Osteocyte (in vitro differentiated cells): ENCODE results near the gene SF3B3. TPM values are rescaled to one million over a fixed set of nuclear protein-coding genes. Genes with fewer than 3 reads are reported as not detected.

Experiments
- DNase-seq: peaks from one replicate; pipeline ENCODE4 v3.0.0; 2021; ENCODE audit warnings: mixed read lengths; ENCODE audit not compliant: unreplicated experiment; ENCODE audit errors: extremely low spot score
- H3K27ac Mint-ChIP-seq: one replicate; pipeline ENCODE4 v1.8.0; 2021; ENCODE audit warnings: mild to moderate bottlenecking, mixed read lengths; ENCODE audit not compliant: unreplicated experiment
- H3K27me3 Mint-ChIP-seq: one replicate; pipeline ENCODE4 v1.8.0; 2021; ENCODE audit warnings: mixed read lengths; ENCODE audit not compliant: unreplicated experiment
- H3K36me3 Mint-ChIP-seq: one replicate; pipeline ENCODE4 v1.8.0; 2021; ENCODE audit warnings: mixed read lengths; ENCODE audit not compliant: unreplicated experiment
- H3K4me1 Mint-ChIP-seq: one replicate; pipeline ENCODE4 v1.8.0; 2021; ENCODE audit warnings: mixed read lengths; ENCODE audit not compliant: unreplicated experiment
- H3K4me3 Mint-ChIP-seq: one replicate; pipeline ENCODE4 v1.8.0; 2021; ENCODE audit warnings: mild to moderate bottlenecking, moderate library complexity, mixed read lengths; ENCODE audit not compliant: unreplicated experiment
- H3K9me3 Mint-ChIP-seq: one replicate; pipeline ENCODE4 v1.8.0; 2021; ENCODE audit warnings: mixed read lengths; ENCODE audit not compliant: unreplicated experiment
- total RNA-seq: library from RNA; stranded (reverse); gene quantifications from 2 replicates; pipeline ENCODE4 v1.2.1, GENCODE V29; 2021
- TF ChIP-seq, protein P1 (sequence below): fragments of 200-600 bp; sonication (generic); IDR thresholded peaks from 2 replicates; pipeline ENCODE4 v1.5.0; 2021; ENCODE audit warnings: antibody characterized with exemption, mild to moderate bottlenecking, moderate library complexity

The SF3B3 gene
- total RNA-seq, 1 donor from 2014 or later, result 307 TPM

DNA sequence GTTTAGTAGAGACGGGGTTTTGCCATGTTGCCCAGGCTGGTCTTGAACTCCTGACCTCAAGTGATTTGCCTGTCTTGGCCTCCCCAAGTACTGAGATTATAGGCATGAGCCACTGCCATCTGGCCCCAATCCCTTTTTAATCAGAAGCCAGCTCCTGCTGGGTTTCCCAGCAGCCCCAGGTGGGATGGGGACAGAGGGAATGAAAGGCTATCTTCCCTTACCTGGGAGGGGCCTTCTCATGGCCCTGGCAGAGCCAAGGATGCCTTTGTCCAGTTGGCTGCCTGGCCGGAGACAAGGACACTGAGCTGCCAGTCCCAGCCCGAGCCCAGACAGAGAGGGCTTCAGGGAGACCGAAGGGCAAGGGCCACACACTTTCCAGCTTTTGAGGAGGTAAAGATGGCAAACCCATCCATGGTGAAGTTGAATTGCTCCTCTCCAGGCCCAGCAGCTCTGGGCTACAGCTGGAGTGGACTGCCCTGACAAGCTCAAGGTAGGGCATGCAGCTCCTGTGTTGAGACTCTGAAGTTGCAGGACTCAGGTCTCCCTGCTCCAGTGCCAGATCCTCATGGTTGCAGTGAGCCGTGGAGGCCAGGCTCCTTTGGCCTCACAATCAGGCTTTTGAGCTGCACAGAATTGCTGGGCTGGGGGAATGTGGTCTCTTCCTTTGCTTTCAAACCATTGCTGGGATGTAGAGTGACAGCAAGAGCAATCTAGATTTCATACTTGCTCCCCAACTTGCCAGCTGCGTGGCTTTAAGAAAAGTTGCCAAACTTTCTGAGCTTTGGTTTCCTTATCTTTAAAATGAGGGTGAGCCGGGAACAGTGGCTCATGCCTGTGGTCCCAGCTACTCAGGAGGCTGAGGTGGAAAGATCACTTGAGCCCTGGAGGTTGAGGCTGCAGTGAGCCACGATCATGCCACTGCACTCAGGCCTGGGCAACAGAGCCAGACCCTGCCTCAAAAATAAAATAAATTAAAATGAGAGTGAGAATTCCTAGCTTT is 78.3 kb downstream of the SF3B3 start:
- peaks cover 3% of the 10 kb centered on the region for H3K27me3 Mint-ChIP-seq

DNA sequence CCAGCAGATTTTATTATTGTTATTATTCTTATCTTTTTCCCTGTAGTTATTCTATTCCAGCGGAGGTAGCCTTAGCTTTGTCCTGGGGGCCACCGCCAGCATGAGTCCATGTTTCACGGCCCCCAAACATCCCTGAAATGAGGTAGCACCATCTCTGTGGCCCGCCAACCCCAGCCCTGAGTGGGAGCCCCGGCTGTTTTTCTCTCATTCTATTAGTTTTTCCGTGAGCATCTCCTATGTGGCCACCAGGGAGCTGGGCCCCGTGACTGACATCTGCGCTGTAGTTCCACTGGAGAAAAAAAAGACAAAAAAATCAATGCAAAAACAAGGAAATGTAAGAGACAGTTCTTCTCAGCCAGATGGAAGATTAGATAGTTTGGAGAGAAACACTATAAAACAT is 79.2 kb downstream of the SF3B3 start:
- no peak for DNase-seq
- Mint-ChIP-seq H3K27ac (no peak overlapping the region), H3K9me3 (no peaks in the 10 kb centered on the region), H3K36me3 (peaks cover 6% of the 10 kb centered on the region), H3K4me1 (peaks cover 8% of the 10 kb centered on the region), H3K27me3 (peaks cover 3% of the 10 kb centered on the region), H3K4me3 (no peak overlapping the region)
- TF ChIP-seq, protein P1, sequence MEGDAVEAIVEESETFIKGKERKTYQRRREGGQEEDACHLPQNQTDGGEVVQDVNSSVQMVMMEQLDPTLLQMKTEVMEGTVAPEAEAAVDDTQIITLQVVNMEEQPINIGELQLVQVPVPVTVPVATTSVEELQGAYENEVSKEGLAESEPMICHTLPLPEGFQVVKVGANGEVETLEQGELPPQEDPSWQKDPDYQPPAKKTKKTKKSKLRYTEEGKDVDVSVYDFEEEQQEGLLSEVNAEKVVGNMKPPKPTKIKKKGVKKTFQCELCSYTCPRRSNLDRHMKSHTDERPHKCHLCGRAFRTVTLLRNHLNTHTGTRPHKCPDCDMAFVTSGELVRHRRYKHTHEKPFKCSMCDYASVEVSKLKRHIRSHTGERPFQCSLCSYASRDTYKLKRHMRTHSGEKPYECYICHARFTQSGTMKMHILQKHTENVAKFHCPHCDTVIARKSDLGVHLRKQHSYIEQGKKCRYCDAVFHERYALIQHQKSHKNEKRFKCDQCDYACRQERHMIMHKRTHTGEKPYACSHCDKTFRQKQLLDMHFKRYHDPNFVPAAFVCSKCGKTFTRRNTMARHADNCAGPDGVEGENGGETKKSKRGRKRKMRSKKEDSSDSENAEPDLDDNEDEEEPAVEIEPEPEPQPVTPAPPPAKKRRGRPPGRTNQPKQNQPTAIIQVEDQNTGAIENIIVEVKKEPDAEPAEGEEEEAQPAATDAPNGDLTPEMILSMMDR, result no peak

More for the DNA sequence above, 78.3 kb downstream of the SF3B3 start:
- Mint-ChIP-seq H3K27ac (no peak overlapping the region), H3K4me1 (peaks cover 8% of the 10 kb centered on the region), H3K36me3 (peaks cover 6% of the 10 kb centered on the region), H3K9me3 (no peaks in the 10 kb centered on the region), H3K4me3 (no peak overlapping the region)
- TF ChIP-seq, protein P1, result no peak
- no peak for DNase-seq

DNA sequence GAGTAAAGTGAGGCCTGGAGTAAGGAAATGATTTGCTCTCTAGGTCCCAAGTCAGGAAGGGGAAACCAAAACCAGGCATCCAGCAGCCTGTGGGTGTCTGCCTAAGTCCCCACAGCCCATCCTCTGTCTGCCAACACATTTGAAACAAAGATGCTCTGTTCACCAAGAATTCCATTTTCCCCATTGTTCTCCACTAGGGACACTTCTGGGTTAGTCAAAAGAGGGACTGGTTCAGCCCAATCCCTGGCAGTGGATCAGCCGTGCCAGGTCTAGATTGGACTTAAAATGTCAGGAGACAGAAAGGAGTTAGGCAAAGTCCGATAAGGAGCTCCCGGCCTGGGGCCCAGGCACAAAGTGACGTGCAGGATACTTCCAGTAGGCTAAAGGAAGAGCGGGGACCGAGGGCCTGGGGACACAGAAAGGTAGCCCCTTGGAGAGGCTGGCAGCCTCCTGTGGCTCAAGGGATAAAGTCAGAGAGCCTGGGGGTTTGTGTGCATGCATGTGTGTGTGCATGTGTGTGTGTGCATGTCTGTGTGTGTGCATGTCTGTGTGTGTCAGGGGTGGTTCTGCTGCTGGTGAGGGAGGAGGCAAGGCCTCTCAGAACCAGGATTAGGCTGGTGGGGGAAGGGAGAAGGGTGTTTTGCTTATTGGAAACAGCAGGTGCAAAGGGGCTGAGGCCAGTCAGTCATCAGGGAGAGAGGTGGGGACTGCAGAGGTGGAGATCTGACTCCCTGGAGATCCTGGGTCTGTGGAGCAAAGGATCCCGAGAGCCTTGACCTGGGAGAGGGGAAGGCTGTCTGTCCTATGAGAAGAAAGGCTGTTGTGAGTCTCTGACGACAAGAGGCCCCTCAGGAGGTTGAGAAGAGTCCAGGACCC is 81.0 kb downstream of the SF3B3 start:
- H3K4me3 Mint-ChIP-seq, result no peak overlapping the region
- H3K27ac Mint-ChIP-seq, result no peak overlapping the region
- H3K36me3 Mint-ChIP-seq, result peaks cover 6% of the 10 kb centered on the region
- H3K9me3 Mint-ChIP-seq, result no peaks in the 10 kb centered on the region
- peaks cover 8% of the 10 kb centered on the region for H3K4me1 Mint-ChIP-seq
- no peak for DNase-seq
- TF ChIP-seq, protein P1, result no peak
- peaks cover 3% of the 10 kb centered on the region for H3K27me3 Mint-ChIP-seq

DNA sequence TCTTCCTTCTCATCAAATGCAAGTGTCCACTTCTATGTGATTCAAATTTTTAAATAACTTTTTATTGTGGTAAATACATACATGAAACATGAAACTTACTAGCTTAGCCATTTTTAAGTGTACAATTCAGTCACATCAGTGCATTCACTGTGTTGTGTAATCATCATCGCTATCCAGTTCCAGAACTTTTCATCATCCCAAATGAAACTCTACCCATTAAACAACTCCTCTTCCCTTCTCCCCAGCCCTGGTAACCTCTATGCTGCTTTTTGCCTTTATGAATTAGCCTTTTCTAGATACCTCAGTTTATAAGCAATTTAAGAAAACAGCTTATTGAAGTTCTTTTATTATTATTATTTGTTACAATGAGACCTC is 81.7 kb downstream of the SF3B3 start:
- Mint-ChIP-seq H3K27me3 (no peaks in the 10 kb centered on the region), H3K36me3 (peaks cover 3% of the 10 kb centered on the region), H3K4me1 (peaks cover 9% of the 10 kb centered on the region), H3K9me3 (no peaks in the 10 kb centered on the region), H3K4me3 (no peak overlapping the region), H3K27ac (no peak overlapping the region)
- TF ChIP-seq, protein P1, result no peak
- no peak for DNase-seq

DNA sequence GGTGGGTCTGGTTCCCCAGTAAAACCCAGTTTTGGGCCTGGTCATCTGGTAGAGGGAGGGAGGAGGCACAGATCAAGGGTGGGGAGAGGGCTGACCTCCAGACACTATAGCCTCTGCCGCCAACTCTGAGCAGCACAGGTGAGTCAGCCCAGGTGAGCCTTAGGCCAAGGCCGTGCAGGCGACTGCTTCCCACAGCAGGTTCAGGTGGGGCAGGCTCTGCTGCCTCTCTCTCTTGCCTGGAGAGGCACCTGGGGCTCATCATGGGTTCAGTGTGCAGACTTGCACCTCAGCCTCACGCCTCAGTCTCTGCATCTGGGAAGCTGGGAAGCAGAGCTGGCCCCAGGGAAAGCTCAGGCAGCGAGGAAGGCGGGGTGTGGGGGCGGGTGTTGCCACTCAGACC is 84.9 kb downstream of the SF3B3 start:
- H3K27me3 Mint-ChIP-seq, result no peaks in the 10 kb centered on the region
- H3K4me3 Mint-ChIP-seq, result no peak overlapping the region
- DNase-seq, result no peak
- H3K36me3 Mint-ChIP-seq, result peaks cover 6% of the 10 kb centered on the region
- H3K9me3 Mint-ChIP-seq, result no peaks in the 10 kb centered on the region
- peaks cover 10% of the 10 kb centered on the region for H3K4me1 Mint-ChIP-seq
- TF ChIP-seq, protein P1, result no peak
- no peak overlapping the region for H3K27ac Mint-ChIP-seq
